Thyroid gland (tissue), 4 donors: ENCODE measurements around the gene ATAD3A.
"Not testable (repeated sequence)": the region's sequence is repeated elsewhere in the genome, so short reads cannot be mapped to it uniquely, and the experiment has no call there.

Experiments
- POLR2A ChIP-seq, 2 donors: fragments of 450-650 bp; IDR thresholded peaks; one replicate each; pipeline ENCODE4 v1.6.1; 2017; ENCODE audit warnings: antibody characterized with exemption in 2 of 2, mild to moderate bottlenecking in 2 of 2, moderate library complexity in 1 of 2
- TF ChIP-seq, protein P1 (sequence below), 6 experiments: fragments of 200-600 bp in 3 of 6; fragments of 450-650 bp in 3 of 6; sonication (generic) in 3 of 6; IDR thresholded peaks; one replicate each; pipeline ENCODE4 v1.5.1; 2016 to 2019; ENCODE audit warnings: antibody characterized with exemption in 6 of 6, mild to moderate bottlenecking in 2 of 6, inconsistent platforms in 1 of 6, moderate library complexity in 1 of 6

DNA sequence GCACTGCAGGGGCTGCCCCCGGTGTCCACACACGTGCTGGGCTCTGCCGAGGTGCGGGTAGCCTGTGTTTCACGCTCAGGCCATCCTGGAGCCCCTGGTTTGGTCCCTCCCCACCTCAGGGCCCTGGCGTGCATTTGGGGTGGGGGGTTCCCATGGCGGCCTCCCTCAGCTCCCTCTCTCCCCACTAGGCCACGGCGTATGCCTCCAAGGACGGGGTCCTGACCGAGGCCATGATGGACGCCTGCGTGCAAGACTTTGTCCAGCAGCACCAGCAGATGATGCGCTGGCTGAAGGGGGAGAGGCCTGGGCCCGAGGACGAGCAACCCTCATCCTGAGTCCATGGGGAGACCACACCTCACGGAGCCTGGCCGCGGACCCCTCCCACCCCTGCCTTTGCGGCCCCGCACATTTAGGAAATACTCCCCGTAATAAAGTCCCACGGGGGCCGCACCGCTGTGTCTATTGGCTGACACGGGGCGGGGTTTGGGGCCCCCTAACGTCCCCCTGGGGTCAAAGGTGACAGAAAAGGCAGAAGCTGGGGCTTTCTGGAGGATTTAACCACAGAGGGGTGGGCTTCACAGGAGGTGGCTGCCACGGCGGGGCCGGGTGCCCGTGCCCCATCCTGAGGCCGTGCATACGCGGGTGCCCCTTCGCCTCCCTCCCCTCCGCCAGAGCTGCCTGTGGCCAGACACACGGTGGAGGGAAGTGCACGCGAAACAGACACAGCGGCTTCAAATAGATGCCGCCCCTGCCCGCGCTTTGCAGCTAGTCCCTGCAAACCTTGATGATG lies 43.6 kb upstream of the ATAD3A start:
- TF ChIP-seq, protein P1, sequence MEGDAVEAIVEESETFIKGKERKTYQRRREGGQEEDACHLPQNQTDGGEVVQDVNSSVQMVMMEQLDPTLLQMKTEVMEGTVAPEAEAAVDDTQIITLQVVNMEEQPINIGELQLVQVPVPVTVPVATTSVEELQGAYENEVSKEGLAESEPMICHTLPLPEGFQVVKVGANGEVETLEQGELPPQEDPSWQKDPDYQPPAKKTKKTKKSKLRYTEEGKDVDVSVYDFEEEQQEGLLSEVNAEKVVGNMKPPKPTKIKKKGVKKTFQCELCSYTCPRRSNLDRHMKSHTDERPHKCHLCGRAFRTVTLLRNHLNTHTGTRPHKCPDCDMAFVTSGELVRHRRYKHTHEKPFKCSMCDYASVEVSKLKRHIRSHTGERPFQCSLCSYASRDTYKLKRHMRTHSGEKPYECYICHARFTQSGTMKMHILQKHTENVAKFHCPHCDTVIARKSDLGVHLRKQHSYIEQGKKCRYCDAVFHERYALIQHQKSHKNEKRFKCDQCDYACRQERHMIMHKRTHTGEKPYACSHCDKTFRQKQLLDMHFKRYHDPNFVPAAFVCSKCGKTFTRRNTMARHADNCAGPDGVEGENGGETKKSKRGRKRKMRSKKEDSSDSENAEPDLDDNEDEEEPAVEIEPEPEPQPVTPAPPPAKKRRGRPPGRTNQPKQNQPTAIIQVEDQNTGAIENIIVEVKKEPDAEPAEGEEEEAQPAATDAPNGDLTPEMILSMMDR (IDR thresholded peaks at IDR 0.05), result not testable (repeated sequence)
- TF ChIP-seq POLR2A (IDR thresholded peaks at IDR 0.05), result not testable (repeated sequence)
